Measurements from ENCODE around the gene DNER. TPM values are rescaled to one million over a fixed set of nuclear protein-coding genes. Genes with fewer than 3 reads are reported as not detected.
A peak's percentile ranks its signal among the peaks of the same experiment; 100 is the strongest.

The DNER gene
- total RNA-seq, 1 donor, result 0.72 TPM

GRCh38 chr2:229470781-229471180 is 243.6 kb downstream of the DNER start:
- DNase-seq (ENCODE audit: low read depth), result no peak
- H3K4me3 ChIP-seq (ENCODE audit: low read depth, low read length), result no peak overlapping the region
- TF ChIP-seq CTCF (IDR thresholded peaks at IDR 0.05; ENCODE audit: insufficient read depth, low read length), result no peak

GRCh38 chr2:229467783-229468182 is 246.6 kb downstream of the DNER start:
- no peak for TF ChIP-seq CTCF (IDR thresholded peaks at IDR 0.05; ENCODE audit: insufficient read depth, low read length)
- DNase-seq (ENCODE audit: low read depth), result no peak

GRCh38 chr2:229463841-229464346 is 250.5 kb downstream of the DNER start:
- peak; percentile 59 for DNase-seq (ENCODE audit: low read depth)

More at GRCh38 chr2:229467783-229468182, 246.6 kb downstream of the DNER start:
- no peak overlapping the region for H3K4me3 ChIP-seq (ENCODE audit: low read depth, low read length)

GRCh38 chr2:229462112-229462511 is 252.2 kb downstream of the DNER start:
- DNase-seq (ENCODE audit: low read depth), result no peak
- no peak overlapping the region for H3K4me3 ChIP-seq (ENCODE audit: low read depth, low read length)

More at GRCh38 chr2:229463841-229464346, 250.5 kb downstream of the DNER start:
- TF ChIP-seq CTCF (IDR thresholded peaks at IDR 0.05; ENCODE audit: insufficient read depth, low read length), result no peak
- no peak overlapping the region for H3K4me3 ChIP-seq (ENCODE audit: low read depth, low read length)

GRCh38 chr2:229456091-229456490 is 258.3 kb downstream of the DNER start:
- no peak for DNase-seq (ENCODE audit: low read depth)
- no peak overlapping the region for H3K4me3 ChIP-seq (ENCODE audit: low read depth, low read length)
- no peak for TF ChIP-seq CTCF (IDR thresholded peaks at IDR 0.05; ENCODE audit: insufficient read depth, low read length)

More at GRCh38 chr2:229462112-229462511, 252.2 kb downstream of the DNER start:
- TF ChIP-seq CTCF (IDR thresholded peaks at IDR 0.05; ENCODE audit: insufficient read depth, low read length), result no peak

GRCh38 chr2:229454934-229455631 is 259.3 kb downstream of the DNER start:
- peak; percentile 91 for DNase-seq (ENCODE audit: low read depth)
- H3K4me3 ChIP-seq (ENCODE audit: low read depth, low read length), result no peak overlapping the region
- no peak for TF ChIP-seq CTCF (IDR thresholded peaks at IDR 0.05; ENCODE audit: insufficient read depth, low read length)
